ENCODE data around the gene RALGPS2.

GRCh38 chr1:178689769-178690168 is 35.3 kb upstream of the RALGPS2 start:
- TF ChIP-seq CTCF (IDR thresholded peaks at IDR 0.05), result no peak
- TF ChIP-seq POLR2AphosphoS5 (IDR thresholded peaks at IDR 0.05), result no peak
- TF ChIP-seq POLR2A (IDR thresholded peaks at IDR 0.05), result no peak
- no peak for TF ChIP-seq EP300 (IDR thresholded peaks at IDR 0.05)

Data from upper lobe of left lung (tissue), 4 donors.